NCI-H2196 treated with DMSO at 0.1 percent for 48 hours (cell line): ENCODE results near the gene STS.
"Not testable (repeated sequence)": the region's sequence is repeated elsewhere in the genome, so short reads cannot be mapped to it uniquely, and the experiment has no call there.

Experiments
- DNase-seq: peaks from one replicate; lab custom pipeline; 2025; ENCODE audit not compliant: unreplicated experiment; lab: John Stamatoyannopoulos, UW

STS gene

DNA sequence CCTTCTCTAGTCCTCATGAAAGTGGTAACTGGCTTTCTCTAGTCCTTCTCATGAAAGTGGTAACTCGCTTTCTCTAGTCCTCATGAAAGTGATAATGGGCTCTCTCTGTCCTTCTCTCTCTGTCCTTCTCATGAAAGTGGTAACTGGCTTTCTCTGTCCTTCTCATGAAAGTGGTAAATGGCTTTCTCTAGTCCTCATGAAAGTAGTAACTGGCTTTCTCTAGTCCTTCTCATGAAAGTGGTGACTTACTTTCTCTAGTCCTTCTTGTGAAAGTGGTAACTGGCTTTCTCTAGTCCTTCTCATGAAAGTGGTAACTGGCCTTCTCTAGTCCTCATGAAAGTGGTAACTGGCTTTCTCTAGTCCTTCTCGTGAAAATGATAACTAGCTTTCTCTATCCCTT lies 31.3 kb downstream of the STS start:
- DNase-seq, result not testable (repeated sequence)

DNA sequence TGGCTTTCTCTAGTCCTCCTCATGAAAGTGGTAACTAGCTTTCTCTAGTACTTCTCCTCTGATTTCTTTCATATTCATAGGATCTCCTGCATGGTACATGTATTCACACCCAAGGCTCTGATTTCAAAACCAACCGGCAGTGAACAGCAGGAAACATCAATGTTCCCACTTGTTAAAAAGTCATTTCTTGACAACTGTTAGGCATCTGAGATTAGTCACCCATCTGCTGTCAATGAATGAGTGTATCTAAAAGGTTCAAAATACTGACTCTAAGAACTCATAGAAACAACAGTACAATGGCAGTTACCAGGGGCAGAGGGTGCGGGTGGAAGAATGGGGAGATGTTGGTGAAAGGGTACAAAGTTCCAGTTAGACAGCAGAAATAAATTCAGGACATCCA lies 31.9 kb downstream of the STS start:
- DNase-seq, result no peak

DNA sequence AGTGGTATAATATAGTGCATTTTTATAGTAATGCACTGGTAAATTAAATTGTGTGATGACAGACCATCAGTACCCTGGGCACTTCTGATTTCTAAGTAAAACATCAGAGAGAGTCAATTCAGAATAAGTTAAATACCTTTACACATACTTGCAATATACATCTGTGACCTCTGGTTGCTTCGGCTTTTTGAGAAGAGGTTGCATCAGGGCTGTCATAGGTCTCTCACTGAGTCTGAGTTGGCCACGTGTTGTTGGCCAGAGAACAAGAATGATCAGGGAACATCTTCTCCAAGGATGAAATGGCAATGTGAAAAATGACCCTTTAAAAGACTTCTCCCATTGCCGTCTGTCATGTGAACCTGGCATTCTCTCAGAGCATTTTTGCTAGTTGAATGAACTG lies 37.3 kb downstream of the STS start:
- DNase-seq, result no peak

DNA sequence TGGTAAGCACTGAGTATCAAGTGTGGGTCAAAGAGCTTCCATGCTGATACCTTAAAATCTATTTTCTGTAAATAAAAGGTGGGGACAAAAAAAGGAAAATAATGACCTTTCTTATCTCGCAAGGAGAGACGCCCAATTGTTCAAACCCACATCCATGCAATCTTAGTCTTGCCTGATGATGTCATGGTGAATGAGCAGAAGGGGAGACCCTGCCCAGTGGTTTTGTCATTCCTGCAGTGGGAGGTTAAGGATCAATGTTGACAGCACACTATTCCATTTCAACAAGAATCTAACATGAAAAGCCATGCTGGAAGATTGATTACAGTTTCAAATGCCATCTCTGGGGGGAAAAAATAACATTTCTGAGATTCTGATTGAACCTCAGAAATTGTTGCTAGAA lies 41.2 kb downstream of the STS start:
- no peak for DNase-seq

DNA sequence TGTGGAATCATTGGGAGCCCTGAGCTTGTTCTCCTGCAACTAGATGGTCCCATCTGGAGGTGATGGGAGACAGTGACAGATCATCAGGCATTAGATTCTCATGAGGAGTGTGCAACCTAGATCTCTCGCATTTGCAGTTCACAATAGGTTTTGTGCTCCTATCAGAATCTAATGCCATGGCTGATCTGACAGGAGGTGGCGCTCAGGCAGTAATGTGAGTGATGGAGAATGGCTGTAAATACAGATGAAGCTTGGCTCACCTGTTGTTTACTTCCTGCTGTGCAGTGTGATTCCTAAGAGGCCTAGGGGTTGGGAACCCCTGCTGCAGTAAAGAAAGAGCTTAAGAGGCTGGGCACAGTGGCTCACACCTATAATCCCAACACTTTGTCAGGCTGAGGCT lies 42.6 kb downstream of the STS start:
- no peak for DNase-seq

DNA sequence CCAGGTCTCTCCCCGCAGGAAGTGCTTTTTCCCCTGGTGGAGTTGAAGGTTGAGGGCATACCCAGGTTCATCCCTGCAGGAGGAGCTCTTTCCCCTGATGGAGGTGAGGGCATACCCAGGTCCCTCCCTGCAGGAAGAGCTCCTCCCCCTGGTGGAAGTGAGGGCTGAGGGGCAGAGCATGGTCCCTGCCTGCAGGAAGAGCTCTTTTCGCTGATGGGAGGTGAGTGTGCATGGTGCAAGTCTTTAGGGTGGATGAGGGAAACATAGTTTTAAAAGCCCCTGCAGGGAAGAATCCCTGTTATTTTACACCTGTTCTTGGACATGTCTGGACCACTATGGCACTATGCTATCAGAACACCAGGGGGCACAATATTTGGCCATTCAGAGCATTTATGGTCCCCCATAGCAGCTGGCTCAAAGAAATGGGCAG lies 44.2 kb downstream of the STS start:
- DNase-seq, result no peak

DNA sequence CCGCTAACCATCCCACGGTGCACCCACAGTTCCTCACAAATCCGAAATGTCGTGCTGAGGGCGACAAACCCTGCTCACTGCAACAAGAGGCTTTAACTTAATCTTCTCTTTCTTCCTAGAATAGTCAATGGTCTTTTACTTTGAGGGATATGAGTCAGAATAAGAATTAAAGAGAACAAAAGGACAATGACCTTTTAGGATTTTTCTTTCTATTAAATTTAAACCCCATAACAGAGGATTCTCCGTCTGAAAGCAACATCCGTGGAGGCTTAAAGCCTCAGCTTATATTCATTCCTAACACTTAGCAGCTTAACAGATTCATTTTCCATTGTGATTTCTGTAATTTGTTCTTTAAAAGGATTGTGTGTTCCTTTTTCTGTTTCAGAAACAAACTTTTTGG lies 45.4 kb downstream of the STS start:
- no peak for DNase-seq

DNA sequence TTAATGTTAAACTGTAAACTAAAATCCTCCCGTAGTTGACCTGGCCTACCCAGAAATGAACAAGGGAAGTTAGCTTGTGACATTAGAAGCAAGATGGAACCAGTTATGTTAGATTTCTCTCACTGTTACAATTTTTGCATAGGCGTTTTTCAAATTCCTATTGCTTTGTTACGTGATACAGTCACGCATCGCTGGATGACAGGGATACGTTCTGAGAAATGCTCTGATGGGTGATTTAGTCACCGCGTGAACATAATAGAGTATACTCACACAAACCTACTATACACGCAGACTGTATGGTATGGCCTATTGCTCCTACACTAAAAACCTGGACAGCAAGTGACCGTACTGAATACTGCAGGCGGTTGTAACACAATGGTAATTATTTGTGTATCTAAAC lies 47.1 kb downstream of the STS start:
- no peak for DNase-seq
